Motor neuron (in vitro differentiated cells): ENCODE data around the gene CHTF8. TPM values are rescaled to one million over a fixed set of nuclear protein-coding genes. Genes with fewer than 3 reads are reported as not detected.

Source experiments
- ATAC-seq, 8 experiments: fragments of 200-7000 bp; cut with Tn5 transposase; replicated peaks in 6 of 8; 2 replicates each; pipeline ENCODE4 v1.8.0; 2021; ENCODE audit warnings: mild to moderate bottlenecking in 8 of 8, moderate library complexity in 8 of 8
- H3K27ac ChIP-seq, 2 donors: fragments of 250-450 bp; sonication (Bioruptor Pico); 2 replicates each; pipeline ENCODE4 v1.9.0; 2021; ENCODE audit warnings: antibody characterized with exemption in 2 of 2, mild to moderate bottlenecking in 2 of 2, moderate library complexity in 1 of 2
- H3K4me1 ChIP-seq, 2 donors: fragments of 250-450 bp; sonication (Bioruptor Pico); replicated peaks in 1 of 2; 2 replicates each; pipeline ENCODE4 v1.6.1; 2021; ENCODE audit warnings: antibody characterized with exemption in 2 of 2, mild to moderate bottlenecking in 2 of 2, moderate library complexity in 1 of 2
- H3K4me3 ChIP-seq, 5 donors: fragments of 250-450 bp; sonication (Bioruptor Pico); 2 replicates each; pipeline ENCODE4 v1.9.0; 2021; ENCODE audit warnings: antibody characterized with exemption in 5 of 5, mild to moderate bottlenecking in 5 of 5, moderate library complexity in 4 of 5
- WGBS, 10 experiments: fragments of 450-650 bp; shearing (Covaris generic); methylation state at CpG; one replicate each; pipeline ENCODE4 v1.0.0; 2022; 5-methylcytosine and 5-hydroxymethylcytosine counted together
- in situ Hi-C, 9 experiments: fragments of 400-800 bp; cut with MboI; loops; one replicate each; pipeline ENCODE4 v1.15.0; 2021; ENCODE audit warnings: low sequenced_read_pairs in 9 of 9, low pct_unique_long_range_greater_than_20kb in 2 of 9; ENCODE audit not compliant: unreplicated experiment in 9 of 9
- total RNA-seq, 8 experiments: library from RNA; unstranded; fragments of 300-600 nt; gene quantifications; 2 replicates each; pipeline versions ENCODE4 v1.2.3 to v1.2.4, GENCODE V29; 2022

Gene CHTF8
- total RNA-seq, 8 experiments from 2014 or later: 29.4 to 111 (median 54.2) TPM

- in situ Hi-C loops: loop anchor here in 5 of 9 experiments (10.0 to 25.0 kb wide), 5 partner anchors 198 to 573 kb away; partner anchors contain the start of gene ZFP90 (in 2 of the 5)
- no peak for ATAC-seq
- Histone ChIP-seq H3K4me1 (peaks cover 11 to 15% of the 10 kb centered on the region in 2 donors), H3K4me3 (no peak overlapping the region), H3K27ac (no peak overlapping the region)
- WGBS, 10 experiments: 80 to 100% (median 93%) methylated on average over 1 to 6 of the region's 7 CpGs; no CpG with 5 or more reads in 2 of the 10 experiments
These were observed 22.0 kb downstream of the CHTF8 start for GRCh38 chr16:69110406-69110805.

- H3K27ac ChIP-seq: no peak overlapping the region
- H3K4me3 ChIP-seq: no peak overlapping the region
- no peak for ATAC-seq
- 80 to 94% (median 81%) methylated on average over 1 to 21 of the region's 48 CpGs; no CpG with 5 or more reads in 7 of the 10 experiments for WGBS, 10 experiments
- in situ Hi-C loops: loop anchor here in 5 of 9 experiments (10.0 to 25.0 kb wide), 5 partner anchors 197 to 572 kb away; partner anchors contain the start of gene ZFP90 (in 2 of the 5)
- H3K4me1 ChIP-seq: peaks cover 14 to 15% of the 10 kb centered on the region in 2 donors
These were observed 22.7 kb downstream of the CHTF8 start for GRCh38 chr16:69109486-69110270.

- H3K4me3 ChIP-seq: peak overlapping the region in 1 of 5 donors; percentile 1
- 80 to 100% (median 86%) methylated on average over 1 to 4 of the region's 4 CpGs; no CpG with 5 or more reads in 6 of the 10 experiments for WGBS, 10 experiments
- H3K4me1 ChIP-seq: peaks cover 14 to 15% of the 10 kb centered on the region in 2 donors
- H3K27ac ChIP-seq: no peak overlapping the region
- no peak for ATAC-seq
- in situ Hi-C loops: loop anchor here in 5 of 9 experiments (25.0 kb wide), 4 partner anchors 197 to 572 kb away; partner anchors contain the start of gene ZFP90 (in 2 of the 5)
These were observed 23.5 kb downstream of the CHTF8 start for GRCh38 chr16:69108905-69109252.

GRCh38 chr16:69108064-69108904 is 24.1 kb downstream of the CHTF8 start:
- Histone ChIP-seq H3K4me3 (peak overlapping the region; percentile 44 to 67 (median 48)), H3K27ac (no peak overlapping the region), H3K4me1 (peaks cover 14 to 15% of the 10 kb centered on the region in 2 donors)
- peak in 4 of 8 experiments; percentile 4 to 40 (median 33) for ATAC-seq
- WGBS, 10 experiments: 0 to 60% (median 40%) methylated on average over 1 to 4 of the region's 9 CpGs; no CpG with 5 or more reads in 3 of the 10 experiments
- in situ Hi-C loops: loop anchor here in 5 of 9 experiments (25.0 kb wide), 4 partner anchors 196 to 571 kb away; partner anchors contain the start of gene ZFP90 (in 2 of the 5)

GRCh38 chr16:69107316-69107962 is 24.9 kb downstream of the CHTF8 start:
- peak; percentile 5 to 66 (median 54) for ATAC-seq
- in situ Hi-C loops: loop anchor here in 5 of 9 experiments (25.0 kb wide), 4 partner anchors 195 to 570 kb away; partner anchors contain the start of gene ZFP90 (in 2 of the 5)
- 0 to 4% (median 1%) methylated on average over 2 to 15 of the region's 52 CpGs; no CpG with 5 or more reads in 6 of the 10 experiments for WGBS, 10 experiments

GRCh38 chr16:69106491-69107315 is 25.7 kb downstream of the CHTF8 start:
- in situ Hi-C loops: loop anchor here in 5 of 9 experiments (25.0 kb wide), 4 partner anchors 194 to 569 kb away; partner anchors contain the start of gene ZFP90 (in 2 of the 5)
- Histone ChIP-seq H3K27ac (no peak overlapping the region), H3K4me3 (peak overlapping the region; percentile 44 to 67 (median 48)), H3K4me1 (peaks cover 14 to 15% of the 10 kb centered on the region in 2 donors)
- 0% methylated on average over 17 of the region's 55 CpGs; no CpG with 5 or more reads in 9 of the 10 experiments for whole genome bisulfite sequencing, 10 experiments
- ATAC-seq: peak in 6 of 8 experiments; percentile 3 to 17 (median 10)

More at GRCh38 chr16:69107316-69107962, 24.9 kb downstream of the CHTF8 start:
- Histone ChIP-seq H3K27ac (no peak overlapping the region), H3K4me3 (peak overlapping the region; percentile 44 to 67 (median 48)), H3K4me1 (peaks cover 14 to 15% of the 10 kb centered on the region in 2 donors)

GRCh38 chr16:69105501-69106361 is 26.7 kb downstream of the CHTF8 start, which contains the start of gene HAS3:
HAS3 (plus strand) TSS chr16:69105653; CDS start chr16:69109396, 3,743 bp downstream.
- peak within 1 kb of the TSS; percentile 44 to 67 (median 48) for H3K4me3 ChIP-seq
- 0 to 6% (median 0%) methylated on average over 1 to 8 of the region's 80 CpGs; no CpG with 5 or more reads in 2 of the 10 experiments for WGBS, 10 experiments
- peaks cover 14 to 15% of the 10 kb centered on the region in 2 donors for H3K4me1 ChIP-seq
- peak; percentile 68 to 79 (median 71) for ATAC-seq
- in situ Hi-C loops: loop anchor here in 5 of 9 experiments (25.0 kb wide), 4 partner anchors 193 to 568 kb away; partner anchors contain the start of gene ZFP90 (in 2 of the 5)
- H3K27ac ChIP-seq: no peak within 1 kb of the TSS

GRCh38 chr16:69100071-69100691 is 32.2 kb downstream of the CHTF8 start:
- Histone ChIP-seq H3K4me1 (peaks cover 7% of the 10 kb centered on the region in 2 donors), H3K27ac (no peak overlapping the region), H3K4me3 (no peak overlapping the region)
- in situ Hi-C loops: loop anchor here in 5 of 9 experiments (25.0 kb wide), 4 partner anchors 188 to 563 kb away; partner anchors contain the start of gene ZFP90 (in 2 of the 5)
- peak in 4 of 8 experiments; percentile 18 to 57 (median 31) for ATAC-seq
- 38 to 69% (median 61%) methylated on average over 2 to 8 of the region's 11 CpGs; no CpG with 5 or more reads in 1 of the 10 experiments for WGBS, 10 experiments

GRCh38 chr16:69095193-69095592 is 37.2 kb downstream of the CHTF8 start:
- 33 to 100% (median 89%) methylated on average over 1 to 6 of the region's 6 CpGs; no CpG with 5 or more reads in 3 of the 10 experiments for WGBS, 10 experiments
- in situ Hi-C loops: no loop called here
- Histone ChIP-seq H3K27ac (no peak overlapping the region), H3K4me1 (peaks cover 3 to 4% of the 10 kb centered on the region in 2 donors), H3K4me3 (no peak overlapping the region)
- peak in 1 of 8 experiments; percentile 27 for ATAC-seq

GRCh38 chr16:69094501-69094900 is 37.9 kb downstream of the CHTF8 start:
- Histone ChIP-seq H3K4me3 (no peak overlapping the region), H3K27ac (no peak overlapping the region), H3K4me1 (peaks cover 4 to 6% of the 10 kb centered on the region in 2 donors)
- in situ Hi-C loops: no loop called here
- 53 to 88% (median 67%) methylated on average over 1 to 5 of the region's 5 CpGs; no CpG with 5 or more reads in 1 of the 10 experiments for WGBS, 10 experiments
- no peak for ATAC-seq
